Measurements from ENCODE around the gene USP49. TPM values are rescaled to one million over a fixed set of nuclear protein-coding genes. Genes with fewer than 3 reads are reported as not detected.
"Not testable (repeated sequence)": the region's sequence is repeated elsewhere in the genome, so short reads cannot be mapped to it uniquely, and the experiment has no call there.

The USP49 gene
- total RNA-seq, 3 donors from 2014 or later (not counting 1 experiment from before 2014, with no cell fraction given): 6.4 to 15.1 (median 11.5) TPM

GRCh38 chr6:41813956-41814355 is 81.2 kb downstream of the USP49 start:
- no peaks in the 10 kb centered on the region for H3K36me3 ChIP-seq (ENCODE audit: control insufficient read depth, insufficient read depth, low read length)
- no peak overlapping the region for H3K4me3 ChIP-seq (ENCODE audit: low read length)
- ATAC-seq: no peak
- peak overlapping the region; percentile 13 for H3K4me3 Mint-ChIP-seq
- H3K9me3 Mint-ChIP-seq: no peaks in the 10 kb centered on the region
- H3K4me1 Mint-ChIP-seq: no peaks in the 10 kb centered on the region
- intact Hi-C loops (cut with micrococcal nuclease): no loop called here
- no peak overlapping the region for H3K27ac ChIP-seq (ENCODE audit: low read length)
- H3K4me1 ChIP-seq (ENCODE audit: control insufficient read depth, insufficient read depth, low read length): no peaks in the 10 kb centered on the region
- H3K9me3 ChIP-seq (ENCODE audit: control insufficient read depth, insufficient read depth, low read length): no peaks in the 10 kb centered on the region
- DNase-seq: no peak
- no peaks in the 10 kb centered on the region for H3K27me3 Mint-ChIP-seq (ENCODE audit: low read depth in 2 of 2)
- no peaks in the 10 kb centered on the region for H3K27me3 ChIP-seq (ENCODE audit: control insufficient read depth, insufficient read depth, low read length)
- WGBS (ENCODE audit: insufficient coverage): no CpG with 5 or more reads among the region's 2 CpGs
- H3K27ac Mint-ChIP-seq: no peak overlapping the region
- H3K36me3 Mint-ChIP-seq: no peaks in the 10 kb centered on the region
- TF ChIP-seq, protein P1, sequence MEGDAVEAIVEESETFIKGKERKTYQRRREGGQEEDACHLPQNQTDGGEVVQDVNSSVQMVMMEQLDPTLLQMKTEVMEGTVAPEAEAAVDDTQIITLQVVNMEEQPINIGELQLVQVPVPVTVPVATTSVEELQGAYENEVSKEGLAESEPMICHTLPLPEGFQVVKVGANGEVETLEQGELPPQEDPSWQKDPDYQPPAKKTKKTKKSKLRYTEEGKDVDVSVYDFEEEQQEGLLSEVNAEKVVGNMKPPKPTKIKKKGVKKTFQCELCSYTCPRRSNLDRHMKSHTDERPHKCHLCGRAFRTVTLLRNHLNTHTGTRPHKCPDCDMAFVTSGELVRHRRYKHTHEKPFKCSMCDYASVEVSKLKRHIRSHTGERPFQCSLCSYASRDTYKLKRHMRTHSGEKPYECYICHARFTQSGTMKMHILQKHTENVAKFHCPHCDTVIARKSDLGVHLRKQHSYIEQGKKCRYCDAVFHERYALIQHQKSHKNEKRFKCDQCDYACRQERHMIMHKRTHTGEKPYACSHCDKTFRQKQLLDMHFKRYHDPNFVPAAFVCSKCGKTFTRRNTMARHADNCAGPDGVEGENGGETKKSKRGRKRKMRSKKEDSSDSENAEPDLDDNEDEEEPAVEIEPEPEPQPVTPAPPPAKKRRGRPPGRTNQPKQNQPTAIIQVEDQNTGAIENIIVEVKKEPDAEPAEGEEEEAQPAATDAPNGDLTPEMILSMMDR (IDR thresholded peaks at IDR 0.05): no peak

DNA sequence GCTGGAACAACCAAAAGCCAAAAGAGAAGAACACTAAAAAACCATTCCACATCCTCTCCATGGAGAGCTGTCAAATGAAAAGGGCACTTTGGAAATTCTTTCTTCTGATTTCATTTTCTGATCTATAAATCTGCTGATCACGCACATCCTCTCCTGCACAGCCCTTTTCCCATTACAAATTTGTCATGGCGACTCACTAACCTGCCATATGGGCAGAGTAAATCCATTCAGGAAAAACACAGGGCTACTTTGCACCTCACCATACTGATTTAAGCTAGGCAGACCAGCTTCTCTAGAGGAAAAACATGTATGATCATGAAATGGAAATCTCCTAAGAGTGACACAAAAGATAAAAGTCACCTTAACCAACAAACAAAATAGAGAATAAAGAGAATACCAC is 81.7 kb downstream of the USP49 start:
- 97% methylated on average over 2 of the region's 2 CpGs for WGBS (ENCODE audit: insufficient coverage)
- Mint-ChIP-seq H3K9me3 (no peaks in the 10 kb centered on the region), H3K36me3 (no peaks in the 10 kb centered on the region), H3K27me3 (ENCODE audit: low read depth in 2 of 2) (no peaks in the 10 kb centered on the region), H3K4me3 (no peak overlapping the region), H3K27ac (no peak overlapping the region), H3K4me1 (no peaks in the 10 kb centered on the region)
- Histone ChIP-seq H3K9me3 (ENCODE audit: control insufficient read depth, insufficient read depth, low read length) (no peaks in the 10 kb centered on the region), H3K27me3 (ENCODE audit: control insufficient read depth, insufficient read depth, low read length) (no peaks in the 10 kb centered on the region), H3K27ac (ENCODE audit: low read length) (no peak overlapping the region), H3K4me3 (ENCODE audit: low read length) (no peak overlapping the region), H3K4me1 (ENCODE audit: control insufficient read depth, insufficient read depth, low read length) (no peaks in the 10 kb centered on the region), H3K36me3 (ENCODE audit: control insufficient read depth, insufficient read depth, low read length) (no peaks in the 10 kb centered on the region)
- intact Hi-C loops (cut with micrococcal nuclease): no loop called here
- DNase-seq: no peak
- TF ChIP-seq, protein P1 (IDR thresholded peaks at IDR 0.05): no peak
- no peak for ATAC-seq

DNA sequence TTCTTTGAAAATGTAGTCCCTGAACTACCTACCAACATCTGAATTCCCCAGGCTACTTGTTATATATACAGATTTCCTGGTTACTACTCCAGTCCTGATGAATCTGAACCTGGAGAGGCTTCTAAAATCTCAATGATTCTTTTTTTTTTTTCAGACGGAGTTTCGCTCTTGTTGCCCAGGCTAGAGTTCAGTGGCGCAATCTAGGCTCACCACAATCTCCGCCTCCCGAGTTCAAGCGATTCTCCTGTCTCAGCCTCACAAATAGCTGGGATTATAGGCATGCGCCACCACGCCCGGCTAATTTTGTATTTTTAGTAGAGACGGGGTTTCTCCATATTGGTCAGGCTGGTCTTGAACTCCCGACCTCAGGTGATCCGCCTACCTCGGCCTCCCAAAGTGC is 83.2 kb downstream of the USP49 start:
- intact Hi-C loops (cut with micrococcal nuclease); H3K4me1 Mint-ChIP-seq; H3K4me1 ChIP-seq (ENCODE audit: control insufficient read depth, insufficient read depth, low read length); H3K9me3 Mint-ChIP-seq; H3K9me3 ChIP-seq (ENCODE audit: control insufficient read depth, insufficient read depth, low read length); H3K27ac Mint-ChIP-seq; H3K4me3 Mint-ChIP-seq; H3K36me3 ChIP-seq (ENCODE audit: control insufficient read depth, insufficient read depth, low read length); DNase-seq; H3K27ac ChIP-seq (ENCODE audit: low read length); ATAC-seq; H3K36me3 Mint-ChIP-seq; H3K27me3 Mint-ChIP-seq (ENCODE audit: low read depth in 2 of 2); H3K27me3 ChIP-seq (ENCODE audit: control insufficient read depth, insufficient read depth, low read length); H3K4me3 ChIP-seq (ENCODE audit: low read length): not testable (repeated sequence)
- WGBS (ENCODE audit: insufficient coverage): 92% methylated on average over 13 of the region's 13 CpGs

GRCh38 chr6:41811095-41811494 is 84.1 kb downstream of the USP49 start:
- no peaks in the 10 kb centered on the region for H3K27me3 Mint-ChIP-seq (ENCODE audit: low read depth in 2 of 2)
- H3K36me3 Mint-ChIP-seq: no peaks in the 10 kb centered on the region
- no peak for ATAC-seq
- WGBS (ENCODE audit: insufficient coverage): 98% methylated on average over 2 of the region's 3 CpGs
- no peak overlapping the region for H3K4me3 ChIP-seq (ENCODE audit: low read length)
- no peak for DNase-seq
- no peaks in the 10 kb centered on the region for H3K4me1 ChIP-seq (ENCODE audit: control insufficient read depth, insufficient read depth, low read length)
- TF ChIP-seq, protein P1 (IDR thresholded peaks at IDR 0.05): no peak
- no peak overlapping the region for H3K4me3 Mint-ChIP-seq
- H3K9me3 ChIP-seq (ENCODE audit: control insufficient read depth, insufficient read depth, low read length): no peaks in the 10 kb centered on the region
- intact Hi-C loops (cut with micrococcal nuclease): no loop called here
- no peak overlapping the region for H3K27ac ChIP-seq (ENCODE audit: low read length)
- no peaks in the 10 kb centered on the region for H3K27me3 ChIP-seq (ENCODE audit: control insufficient read depth, insufficient read depth, low read length)
- no peaks in the 10 kb centered on the region for H3K4me1 Mint-ChIP-seq
- no peak overlapping the region for H3K27ac Mint-ChIP-seq
- H3K36me3 ChIP-seq (ENCODE audit: control insufficient read depth, insufficient read depth, low read length): no peaks in the 10 kb centered on the region
- H3K9me3 Mint-ChIP-seq: no peaks in the 10 kb centered on the region

All from natural killer cell (primary cell).